HG02759 (cell line): ENCODE data around the gene COL6A1.
"Not testable (repeated sequence)": the region's sequence is repeated elsewhere in the genome, so short reads cannot be mapped to it uniquely, and the experiment has no call there.

Experiments used
- ATAC-seq: cut with Tn5 transposase; IDR thresholded peaks from one replicate; pipeline ENCODE4 v1.9.1; 2021; ENCODE audit warnings: mild to moderate bottlenecking, moderate library complexity; ENCODE audit not compliant: unreplicated experiment

The COL6A1 gene

DNA sequence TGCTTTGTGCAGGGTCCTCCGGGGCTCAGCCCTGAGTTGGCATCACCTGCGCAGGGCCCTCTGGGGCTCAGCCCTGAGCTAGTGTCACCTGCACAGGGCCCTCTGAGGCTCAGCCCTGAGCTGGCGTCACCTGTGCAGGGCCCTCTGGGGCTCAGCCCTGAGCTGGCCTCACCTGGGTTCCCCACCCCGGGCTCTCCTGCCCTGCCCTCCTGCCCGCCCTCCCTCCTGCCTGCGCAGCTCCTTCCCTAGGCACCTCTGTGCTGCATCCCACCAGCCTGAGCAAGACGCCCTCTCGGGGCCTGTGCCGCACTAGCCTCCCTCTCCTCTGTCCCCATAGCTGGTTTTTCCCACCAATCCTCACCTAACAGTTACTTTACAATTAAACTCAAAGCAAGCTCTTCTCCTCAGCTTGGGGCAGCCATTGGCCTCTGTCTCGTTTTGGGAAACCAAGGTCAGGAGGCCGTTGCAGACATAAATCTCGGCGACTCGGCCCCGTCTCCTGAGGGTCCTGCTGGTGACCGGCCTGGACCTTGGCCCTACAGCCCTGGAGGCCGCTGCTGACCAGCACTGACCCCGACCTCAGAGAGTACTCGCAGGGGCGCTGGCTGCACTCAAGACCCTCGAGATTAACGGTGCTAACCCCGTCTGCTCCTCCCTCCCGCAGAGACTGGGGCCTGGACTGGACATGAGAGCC is 22.7 kb downstream of the COL6A1 start:
- ATAC-seq, result no peak

- ATAC-seq, result no peak
Measured at GRCh38 chr21:46005081-46005480, 23.5 kb downstream of the COL6A1 start.

- no peak for ATAC-seq
Measured at GRCh38 chr21:46005481-46005881, 23.9 kb downstream of the COL6A1 start.

GRCh38 chr21:46005894-46006546 is 24.4 kb downstream of the COL6A1 start:
- ATAC-seq, result not testable (repeated sequence)

GRCh38 chr21:46006547-46007491 is 25.2 kb downstream of the COL6A1 start:
- ATAC-seq, result no peak

DNA sequence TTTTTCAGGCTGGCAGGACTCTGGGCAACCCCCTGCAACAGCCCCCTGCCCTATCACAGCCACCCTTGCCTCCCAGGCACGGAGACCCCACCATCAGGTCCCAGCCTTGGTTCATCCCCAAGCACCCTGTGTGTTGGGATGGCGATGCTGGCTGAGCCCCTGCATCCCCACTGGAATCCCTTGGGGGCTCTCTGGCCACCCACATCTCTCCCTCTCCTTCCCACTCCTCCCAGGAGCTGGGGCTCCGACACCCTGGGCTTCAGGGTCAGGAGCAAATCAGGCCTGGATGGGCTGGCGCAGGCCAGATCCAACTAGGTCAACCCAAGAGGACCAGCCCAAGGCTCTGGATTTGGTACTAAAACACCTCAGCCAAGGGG is 25.9 kb downstream of the COL6A1 start:
- no peak for ATAC-seq

DNA sequence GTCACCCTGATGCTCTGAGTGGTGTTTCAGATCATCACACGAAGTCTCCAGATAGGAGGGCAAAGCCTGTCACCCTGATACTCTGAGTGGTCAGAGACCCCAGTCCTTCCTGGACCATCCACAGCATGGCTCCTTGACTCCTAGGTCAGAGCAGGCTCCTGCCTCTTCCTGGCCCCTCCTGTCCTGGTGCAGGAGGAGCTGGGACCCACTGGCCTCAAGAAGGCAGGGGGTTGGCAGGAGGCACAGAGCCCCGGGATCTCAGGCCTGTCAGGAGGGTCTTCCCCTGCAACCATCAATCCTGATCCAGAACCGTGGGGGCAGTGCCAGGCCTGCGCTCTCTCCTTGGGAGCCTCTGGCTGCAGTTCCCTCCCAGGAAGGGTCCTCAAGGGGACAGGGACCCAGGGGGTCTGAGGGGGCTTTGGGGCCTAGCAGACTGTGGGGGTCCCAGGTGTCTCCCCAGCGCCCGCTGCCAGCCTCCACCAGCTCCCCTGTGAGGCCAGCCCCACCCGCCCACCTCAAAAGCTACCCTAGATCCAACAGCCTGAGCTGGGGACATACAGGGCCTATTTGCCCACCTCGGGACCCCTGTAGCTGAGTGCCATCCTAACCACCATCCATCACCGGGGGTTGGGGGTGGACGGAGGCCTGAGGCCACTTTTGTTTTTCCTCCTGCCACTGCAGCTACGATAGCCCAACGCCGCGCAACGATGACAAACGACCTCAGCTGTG is 27.5 kb downstream of the COL6A1 start:
- no peak for ATAC-seq

DNA sequence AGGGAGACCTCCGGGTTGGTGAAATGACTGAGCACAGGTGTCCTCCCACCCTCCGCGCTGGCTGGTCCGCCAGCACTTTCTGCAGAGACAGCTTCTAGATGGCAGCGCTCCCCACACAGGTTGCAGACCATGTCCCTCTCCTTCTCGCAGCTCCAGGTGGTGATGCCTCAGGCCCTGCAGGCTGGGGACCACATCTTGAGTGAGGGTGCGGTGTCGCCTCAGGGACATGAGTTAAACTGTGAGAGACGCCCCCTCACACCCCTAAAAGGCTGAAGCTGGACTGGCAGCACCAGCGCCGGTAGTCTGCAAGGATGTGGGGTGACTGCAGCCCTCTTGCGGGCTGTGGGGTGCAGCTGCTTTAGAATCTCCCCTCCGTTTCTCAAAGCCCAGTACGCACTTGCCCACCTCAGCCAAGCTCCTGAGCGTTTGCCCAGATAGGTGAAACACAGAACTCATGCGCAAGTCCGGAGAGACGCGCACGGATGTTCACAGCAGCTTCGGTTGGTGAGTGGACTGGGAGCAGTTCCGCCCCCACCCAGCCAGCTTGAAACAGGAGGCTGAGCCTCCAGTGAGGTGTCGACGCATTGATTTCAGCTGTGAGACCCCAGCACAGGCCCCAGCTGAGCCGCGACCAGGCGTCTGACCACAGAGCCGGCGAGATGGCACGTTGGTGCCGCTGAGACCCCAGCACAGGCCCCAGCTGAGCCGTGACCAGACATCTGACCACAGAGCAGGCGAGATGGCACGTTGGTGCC is 28.6 kb downstream of the COL6A1 start:
- no peak for ATAC-seq

GRCh38 chr21:46011267-46011967 is 29.8 kb downstream of the COL6A1 start:
- no peak for ATAC-seq

DNA sequence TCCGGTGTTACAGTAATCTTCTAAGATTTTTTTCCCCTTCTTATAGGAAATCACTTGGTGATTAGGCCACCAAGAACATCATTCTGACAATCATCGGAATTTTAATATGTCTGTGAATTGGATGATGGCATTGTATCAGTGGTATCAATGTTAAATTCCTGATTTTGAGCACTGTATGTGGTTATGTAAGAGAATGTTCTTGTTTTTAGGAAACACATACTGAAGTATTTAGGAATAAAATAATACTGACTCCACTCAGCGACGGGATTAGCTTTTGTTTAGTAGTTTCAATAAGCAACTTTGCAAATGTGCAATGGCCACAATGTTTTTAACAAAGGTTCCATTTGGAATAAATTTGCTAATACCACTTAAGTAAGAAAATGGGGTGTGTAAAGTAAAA is 30.6 kb downstream of the COL6A1 start:
- no peak for ATAC-seq

- ATAC-seq, result no peak
Measured at GRCh38 chr21:46014828-46015227, 33.3 kb downstream of the COL6A1 start.

- no peak for ATAC-seq
Measured at GRCh38 chr21:46017148-46017547, 35.6 kb downstream of the COL6A1 start.

GRCh38 chr21:46017695-46018094 is 36.1 kb downstream of the COL6A1 start:
- ATAC-seq, result no peak

- no peak for ATAC-seq
Measured at GRCh38 chr21:46018615-46019014, 37.0 kb downstream of the COL6A1 start.

GRCh38 chr21:46020581-46020980 is 39.0 kb downstream of the COL6A1 start:
- no peak for ATAC-seq

DNA sequence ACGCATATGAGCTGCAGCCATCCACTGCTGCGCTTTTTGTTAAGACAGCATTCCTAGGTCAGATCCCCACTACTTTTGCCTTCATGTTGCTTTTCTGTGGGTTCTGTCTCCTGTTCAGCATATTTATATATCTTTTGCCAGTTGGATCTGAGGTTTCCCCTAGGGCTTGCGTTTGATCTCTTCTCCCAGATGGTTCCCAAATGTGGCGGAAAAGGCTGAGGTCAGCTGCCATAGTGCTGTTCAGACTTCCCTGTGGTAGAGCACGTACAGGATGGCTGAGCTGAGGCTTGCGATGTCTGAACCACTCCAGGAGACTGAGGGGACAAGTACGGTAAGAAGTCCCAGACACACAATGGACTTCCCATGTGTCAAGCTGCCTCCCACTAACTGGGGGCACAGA is 39.8 kb downstream of the COL6A1 start:
- no peak for ATAC-seq

GRCh38 chr21:46021978-46022544 is 40.5 kb downstream of the COL6A1 start:
- no peak for ATAC-seq

- no peak for ATAC-seq
Measured at GRCh38 chr21:46022551-46023525, 41.3 kb downstream of the COL6A1 start.
